CD4-positive, alpha-beta T cell treated with Interleukin-6 for 4 hours (primary cell): ENCODE measurements around the gene KIF1B.
"Not testable (repeated sequence)": the region's sequence is repeated elsewhere in the genome, so short reads cannot be mapped to it uniquely, and the experiment has no call there.

ENCODE experiments used
- DNase-seq: peaks from one replicate; pipeline ENCODE4 v3.0.0-alpha.2; 2020; ENCODE audit warnings: mixed read lengths

The KIF1B gene

GRCh38 chr1:10192263-10192662 lies 18.1 kb upstream of the KIF1B start:
- no peak for DNase-seq

- DNase-seq = no peak
These were observed 17.1 kb upstream of the KIF1B start for GRCh38 chr1:10193288-10193687.

GRCh38 chr1:10195570-10195969 lies 14.8 kb upstream of the KIF1B start:
- no peak for DNase-seq

- no peak for DNase-seq
These were observed 13.4 kb upstream of the KIF1B start for GRCh38 chr1:10196976-10197375.

DNA sequence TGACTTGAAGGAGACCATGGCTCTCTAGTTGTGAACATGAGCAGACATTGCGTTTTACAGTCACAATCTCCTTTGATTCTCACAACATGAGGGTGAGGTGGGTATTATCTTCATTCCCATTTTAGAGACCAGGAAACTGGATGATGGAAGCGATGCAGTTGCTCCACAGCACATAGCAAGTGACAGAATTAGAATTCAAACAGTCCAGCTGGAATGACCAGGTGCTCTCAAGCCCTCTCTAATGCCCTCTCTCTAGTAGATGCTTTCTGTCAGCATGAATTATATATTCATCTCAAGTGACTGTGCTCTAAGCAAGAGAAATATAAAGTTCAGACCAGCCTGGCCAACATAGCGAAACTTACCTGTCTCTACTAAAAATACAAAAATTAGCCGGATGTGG lies 9.8 kb upstream of the KIF1B start:
- no peak for DNase-seq

DNA sequence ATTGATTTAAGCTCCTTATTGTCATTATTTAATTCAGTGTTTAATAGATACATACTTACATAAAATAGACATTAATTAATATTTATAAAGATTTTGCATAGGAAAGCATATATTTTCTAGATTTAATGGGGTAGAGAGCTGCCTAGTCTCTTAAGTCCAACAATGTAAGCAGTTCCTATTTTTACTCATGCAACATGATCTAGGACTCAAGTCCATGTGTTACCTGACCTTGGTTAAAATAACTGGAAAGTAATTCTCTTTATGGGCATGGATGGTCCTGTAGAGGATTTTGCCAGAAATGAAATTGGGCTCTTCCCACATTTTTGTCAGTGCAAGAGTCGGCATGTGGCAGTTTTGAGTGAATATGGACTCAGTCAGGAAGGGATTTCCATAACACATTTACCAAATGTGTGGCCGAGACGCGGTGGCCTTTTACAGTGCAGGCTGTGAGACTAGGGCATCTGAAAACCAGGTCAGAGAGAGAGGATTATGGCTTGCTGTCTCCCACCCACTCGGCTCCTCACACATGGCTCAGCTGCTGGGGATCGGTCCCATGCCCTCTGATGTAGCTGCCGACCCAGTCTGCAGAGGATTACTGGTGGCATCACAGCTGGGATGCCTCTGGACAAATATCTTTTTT lies 6.2 kb upstream of the KIF1B start:
- DNase-seq = no peak

- not testable (repeated sequence) for DNase-seq
These were observed 5.2 kb upstream of the KIF1B start for GRCh38 chr1:10205206-10205605.

- DNase-seq = no peak
These were observed 2.6 kb upstream of the KIF1B start for GRCh38 chr1:10207810-10208209.

GRCh38 chr1:10208537-10208936 lies 1.8 kb upstream of the KIF1B start:
- DNase-seq = no peak

DNA sequence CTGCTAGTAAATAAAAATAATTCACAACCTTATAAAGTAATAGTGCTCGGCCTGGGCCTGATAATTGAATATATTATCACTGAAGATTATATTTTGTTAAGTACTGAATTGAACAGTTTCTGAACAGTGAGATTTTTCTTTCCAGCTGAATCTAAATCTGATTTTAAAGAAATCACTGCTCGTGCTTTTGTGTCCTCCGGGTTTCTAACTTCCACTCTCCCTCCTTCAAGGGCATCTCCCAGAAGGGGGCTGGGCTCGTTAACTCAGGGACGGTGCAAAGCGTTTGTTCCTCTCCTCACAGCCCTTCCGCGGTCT lies 823 bp upstream of the KIF1B start:
- no peak for DNase-seq

DNA sequence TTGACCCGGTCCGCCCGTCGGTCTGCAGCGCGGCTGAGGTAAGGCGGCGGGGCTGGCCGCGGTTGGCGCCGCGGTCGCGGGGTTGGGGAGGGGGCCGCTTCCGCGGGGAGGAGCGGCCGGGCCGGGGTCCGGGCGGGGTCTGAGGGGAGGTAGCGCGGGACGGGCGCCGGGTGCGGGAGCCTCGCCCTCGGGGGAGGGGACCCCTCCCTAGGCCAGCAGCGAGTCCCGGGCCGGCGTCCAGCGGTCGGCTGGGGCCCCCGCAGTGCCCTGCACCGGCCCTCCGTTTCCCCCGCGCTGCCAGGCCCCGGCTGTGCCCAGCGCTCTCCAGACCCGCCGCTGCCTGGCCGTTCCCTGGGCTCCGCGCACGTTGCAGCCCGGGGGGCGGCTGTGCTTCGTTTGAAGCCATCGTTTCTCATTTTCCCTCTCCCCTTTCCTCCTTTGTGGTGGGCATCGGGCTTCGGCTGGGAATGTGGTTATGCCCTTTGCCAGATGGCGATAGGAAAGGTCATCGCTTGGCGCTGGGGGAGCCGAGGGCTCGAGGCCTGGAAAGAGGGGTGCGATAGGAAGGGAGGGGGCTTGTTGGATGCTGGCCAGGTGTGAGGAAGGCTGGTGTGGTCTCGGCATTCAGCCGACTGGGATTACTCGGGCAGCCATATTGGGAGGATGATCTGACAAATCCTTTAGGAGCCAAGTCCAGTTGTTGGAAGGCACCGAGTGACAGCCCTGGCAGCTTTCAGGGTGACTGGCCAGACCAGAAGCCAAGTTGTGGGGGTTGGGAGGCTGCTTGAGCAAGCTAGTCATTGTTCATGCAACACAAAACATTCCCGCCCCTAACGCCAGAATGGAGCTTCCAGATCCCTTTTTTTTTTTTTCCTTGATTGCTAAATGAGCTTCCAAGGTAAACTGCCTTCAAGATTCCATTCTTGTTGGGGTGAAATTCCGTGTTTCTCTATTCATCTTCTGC lies 753 bp downstream of the KIF1B start:
- DNase-seq = peak; percentile 20

DNA sequence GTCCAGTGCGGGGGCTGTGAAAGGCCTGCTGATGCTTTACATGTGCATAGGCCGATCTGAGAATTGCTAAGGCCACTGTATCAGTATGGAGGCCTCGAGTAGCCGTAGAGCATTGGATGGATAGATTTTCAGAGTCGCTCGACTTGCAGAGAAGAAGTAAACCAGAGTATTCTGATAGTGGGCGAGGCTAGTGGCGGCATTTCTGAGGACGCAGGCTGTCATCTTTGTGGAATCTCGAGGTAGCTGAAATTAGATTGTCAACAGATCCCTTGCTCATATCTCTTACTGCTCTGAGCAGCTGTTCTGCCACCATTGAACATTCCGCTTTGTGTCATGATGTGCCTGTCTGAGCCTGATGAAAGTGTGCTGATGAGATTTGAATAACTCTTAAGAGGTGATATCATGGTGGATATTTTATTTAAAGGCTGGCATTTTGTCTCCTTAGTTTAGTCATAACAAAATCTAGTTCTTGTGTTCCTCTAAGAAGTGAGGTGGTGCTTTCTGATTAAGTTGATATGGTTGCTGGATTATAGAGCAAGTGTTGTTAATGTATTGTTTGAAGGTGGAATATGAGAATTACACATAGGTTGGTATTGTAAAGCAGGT lies 1.5 kb downstream of the KIF1B start:
- DNase-seq = no peak

DNA sequence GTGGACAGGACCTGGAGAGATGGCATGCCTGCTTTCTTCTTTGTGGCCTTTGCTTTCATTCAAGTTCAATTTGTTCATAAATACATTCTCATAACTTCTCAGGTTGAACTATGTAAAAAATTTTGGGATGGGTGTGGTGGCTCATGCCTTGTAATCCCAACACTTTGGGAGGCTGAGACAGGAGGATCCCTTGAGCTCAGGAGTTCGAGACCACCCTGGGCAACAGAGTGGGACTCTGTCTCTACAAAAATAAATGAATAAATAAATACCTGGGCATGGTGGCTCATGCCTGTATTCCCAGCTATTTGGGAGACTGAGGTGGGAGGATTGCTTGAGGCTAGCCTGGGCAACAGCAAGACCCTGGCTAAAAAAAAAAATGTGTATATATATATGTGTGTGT lies 2.1 kb downstream of the KIF1B start:
- no peak for DNase-seq

DNA sequence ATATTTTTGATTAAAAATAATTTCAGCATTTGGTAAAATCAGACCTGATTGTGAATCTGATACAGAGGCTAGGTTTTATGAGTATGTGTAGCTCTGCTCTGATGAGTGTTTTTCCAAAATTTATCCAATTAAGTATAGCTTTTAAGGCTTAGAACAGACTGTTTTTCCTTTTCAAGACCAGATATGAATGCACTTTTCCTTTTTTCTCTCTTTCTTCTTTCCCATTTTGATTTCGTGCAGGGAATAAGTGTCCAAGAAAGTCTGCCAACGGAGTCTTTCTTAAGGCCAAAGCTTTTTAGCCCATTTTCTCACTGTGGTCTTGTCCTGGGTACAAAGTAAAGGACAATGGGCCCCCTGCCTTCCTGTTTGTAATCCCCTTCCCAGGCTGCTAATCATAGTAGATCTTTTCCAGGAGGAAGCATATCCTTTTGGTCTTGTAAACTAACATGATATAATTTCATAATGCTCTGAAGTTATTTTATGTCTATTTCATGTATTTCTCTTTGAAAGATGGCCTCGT lies 2.9 kb downstream of the KIF1B start:
- DNase-seq = no peak

- DNase-seq = no peak
These were observed 5.8 kb downstream of the KIF1B start for GRCh38 chr1:10216090-10216749.

GRCh38 chr1:10217748-10218441 lies 7.5 kb downstream of the KIF1B start:
- DNase-seq = no peak

DNA sequence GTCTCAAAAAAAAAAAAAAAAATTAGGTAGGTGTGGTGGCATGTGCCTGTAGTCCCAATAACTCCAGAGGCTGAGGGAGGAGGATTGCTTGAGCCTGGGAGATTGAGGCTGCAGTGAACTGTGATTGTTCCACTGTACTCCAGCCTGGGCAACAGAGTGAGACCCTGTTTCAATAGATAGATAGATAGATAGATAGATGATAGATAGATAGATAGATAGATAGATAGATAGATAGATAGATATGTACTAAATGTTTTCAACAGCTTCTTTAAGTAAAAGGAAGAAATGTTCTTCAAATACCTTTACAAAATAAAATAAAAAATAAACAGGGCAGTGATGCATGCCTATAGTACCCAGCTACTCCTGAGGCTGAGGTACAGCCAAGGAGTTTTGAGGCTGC lies 9.8 kb downstream of the KIF1B start:
- no peak for DNase-seq

GRCh38 chr1:10220657-10221056 lies 10.3 kb downstream of the KIF1B start:
- not testable (repeated sequence) for DNase-seq

- no peak for DNase-seq
These were observed 15.2 kb downstream of the KIF1B start for GRCh38 chr1:10225573-10225972.

DNA sequence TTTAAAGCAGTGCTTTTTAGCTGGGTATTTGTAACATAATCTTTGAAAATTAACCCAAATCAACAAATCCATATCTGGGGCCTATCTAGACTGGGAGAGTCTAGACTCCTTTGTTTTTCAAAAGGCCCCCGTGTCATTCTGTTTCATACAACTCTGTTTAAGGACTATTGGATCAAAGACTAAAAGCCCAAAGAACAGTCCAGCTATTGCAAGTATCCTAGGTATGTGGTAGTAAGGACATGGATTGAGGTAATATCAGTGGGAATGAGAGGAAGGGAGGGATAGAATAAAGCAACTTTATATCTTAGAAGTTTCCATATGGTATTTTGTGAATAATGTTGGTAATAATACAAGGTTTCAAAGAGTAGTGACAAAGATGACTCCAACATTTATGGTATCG lies 18.2 kb downstream of the KIF1B start:
- DNase-seq = no peak

DNA sequence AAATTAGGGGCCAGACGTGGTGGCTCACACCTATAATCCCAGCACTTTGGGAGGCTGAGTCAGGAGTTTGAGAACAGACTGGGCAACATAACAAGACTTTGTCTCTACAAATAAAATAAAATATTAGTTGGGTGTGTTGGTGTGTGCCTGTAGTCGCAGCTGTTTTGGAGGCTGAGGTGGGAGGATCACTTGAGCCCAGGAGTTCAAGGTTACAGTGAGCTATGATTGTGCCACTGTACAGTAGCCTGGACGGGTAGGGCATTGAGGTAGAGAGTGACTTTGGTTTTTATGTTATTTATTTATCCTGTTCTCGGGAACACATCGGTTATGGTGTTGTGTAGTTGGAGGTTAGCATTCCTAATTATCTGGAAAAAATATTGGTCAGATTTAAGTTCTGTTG lies 19.5 kb downstream of the KIF1B start:
- DNase-seq = no peak

DNA sequence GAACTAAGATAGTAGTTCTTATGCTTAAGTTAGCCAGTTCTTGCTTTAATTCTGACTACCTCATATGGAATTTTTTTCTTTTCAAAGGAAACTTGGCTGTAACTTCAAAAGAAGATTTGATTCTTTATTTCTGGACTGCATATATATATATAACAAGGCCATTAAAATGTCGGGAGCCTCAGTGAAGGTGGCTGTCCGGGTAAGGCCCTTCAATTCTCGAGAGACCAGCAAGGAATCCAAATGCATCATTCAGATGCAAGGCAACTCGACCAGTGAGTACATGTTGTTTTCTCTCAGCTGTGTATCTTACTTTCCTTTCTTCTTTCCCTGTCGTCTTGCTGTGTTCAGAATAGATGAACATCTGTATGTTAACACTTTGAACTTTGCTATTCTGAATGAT lies 21.8 kb downstream of the KIF1B start:
- DNase-seq = no peak
